Stimulated activated CD8-positive, alpha-beta memory T cell treated with anti-CD3 and anti-CD28 coated beads, Interleukin-12 subunit alpha, Interleukin-12 subunit beta, amount 100 ng/mL, for 24 hours (primary cell): Measurements from ENCODE around the gene CDKN2B.
"Not testable (repeated sequence)": the region's sequence is repeated elsewhere in the genome, so short reads cannot be mapped to it uniquely, and the experiment has no call there.

Experiments used
- DNase-seq: peaks from one replicate; pipeline ENCODE4 v3.0.0-alpha.2; 2020; ENCODE audit errors: extremely low read depth

Gene CDKN2B, protein sequence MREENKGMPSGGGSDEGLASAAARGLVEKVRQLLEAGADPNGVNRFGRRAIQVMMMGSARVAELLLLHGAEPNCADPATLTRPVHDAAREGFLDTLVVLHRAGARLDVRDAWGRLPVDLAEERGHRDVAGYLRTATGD

DNA sequence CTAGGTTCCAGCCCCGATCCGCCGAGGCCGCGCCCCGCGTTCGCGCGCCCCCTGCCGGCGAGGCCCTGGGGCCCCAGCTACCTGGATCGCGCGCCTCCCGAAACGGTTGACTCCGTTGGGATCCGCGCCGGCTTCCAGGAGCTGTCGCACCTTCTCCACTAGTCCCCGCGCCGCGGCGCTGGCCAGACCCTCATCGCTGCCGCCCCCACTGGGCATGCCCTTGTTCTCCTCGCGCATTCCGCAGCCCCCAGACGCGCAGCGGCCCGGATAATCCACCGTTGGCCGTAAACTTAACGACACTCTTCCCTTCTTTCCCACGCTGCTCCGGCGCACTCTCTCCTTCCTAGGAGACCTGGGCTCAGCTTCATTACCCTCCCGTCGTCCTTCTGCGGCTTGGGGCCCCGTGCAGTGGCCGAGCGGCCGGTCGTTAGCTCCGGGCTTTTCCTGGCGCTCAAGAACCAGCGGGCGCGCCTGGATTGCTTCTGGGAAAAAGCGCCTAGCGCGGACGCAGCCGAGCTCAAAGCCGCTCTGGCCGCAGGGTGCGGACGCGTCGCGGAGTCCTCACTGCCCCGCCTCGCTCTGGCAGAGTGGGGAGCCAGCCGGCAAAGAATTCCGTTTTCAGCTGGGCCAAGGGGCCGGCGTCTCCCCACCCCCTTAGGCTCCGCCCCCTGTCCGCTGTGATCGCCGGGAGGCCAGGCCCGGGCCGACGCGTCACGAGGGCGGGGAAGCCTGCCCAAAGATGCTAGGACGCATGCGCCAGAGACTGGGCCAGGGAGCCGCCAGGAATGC, at the start of gene CDKN2B:
Gene CDKN2B, minus strand, starts transcription at position 589 of the 789 bp plus-strand sequence. Its CDS starts 352 bp downstream, at position 237.
- no peak for DNase-seq

DNA sequence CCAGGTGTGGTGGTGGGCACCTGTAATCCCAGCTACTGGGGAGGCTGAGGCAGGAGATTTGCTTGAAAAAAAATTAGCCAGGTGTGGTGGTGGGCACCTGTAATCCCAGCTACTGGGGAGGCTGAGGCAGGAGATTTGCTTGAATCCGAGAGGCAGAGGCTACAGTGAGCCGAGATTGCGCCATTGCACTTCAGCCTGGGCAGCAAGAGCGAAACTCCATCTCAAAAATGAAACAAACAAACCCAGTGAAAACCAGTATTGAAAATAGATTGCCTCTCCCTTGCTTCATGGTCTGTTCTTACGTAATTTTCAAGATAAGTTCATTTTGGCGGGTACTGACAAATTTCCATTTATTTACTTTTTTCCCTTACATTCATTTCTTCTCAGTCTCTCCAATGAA, 48.9 kb upstream of the CDKN2B start:
- not testable (repeated sequence) for DNase-seq

DNA sequence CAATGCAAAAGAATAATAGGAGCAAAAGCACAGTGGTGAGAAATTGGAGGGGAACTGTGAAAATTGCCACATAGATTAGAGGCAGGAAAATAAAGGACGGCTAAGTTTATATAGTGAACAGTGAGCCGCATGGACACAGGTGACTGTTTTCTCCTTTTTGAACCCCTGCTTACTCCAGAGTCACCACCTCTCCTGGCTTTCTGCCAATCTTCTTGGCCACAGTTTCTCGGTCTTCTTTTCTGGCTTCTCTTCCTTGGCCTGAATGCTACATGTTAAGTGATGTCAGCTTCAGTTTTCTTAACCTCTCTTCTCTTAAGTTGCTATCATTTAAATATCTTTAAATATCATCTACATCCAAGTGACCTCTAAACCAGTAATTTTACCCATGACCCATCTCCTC, 47.3 kb upstream of the CDKN2B start:
- DNase-seq: no peak

DNA sequence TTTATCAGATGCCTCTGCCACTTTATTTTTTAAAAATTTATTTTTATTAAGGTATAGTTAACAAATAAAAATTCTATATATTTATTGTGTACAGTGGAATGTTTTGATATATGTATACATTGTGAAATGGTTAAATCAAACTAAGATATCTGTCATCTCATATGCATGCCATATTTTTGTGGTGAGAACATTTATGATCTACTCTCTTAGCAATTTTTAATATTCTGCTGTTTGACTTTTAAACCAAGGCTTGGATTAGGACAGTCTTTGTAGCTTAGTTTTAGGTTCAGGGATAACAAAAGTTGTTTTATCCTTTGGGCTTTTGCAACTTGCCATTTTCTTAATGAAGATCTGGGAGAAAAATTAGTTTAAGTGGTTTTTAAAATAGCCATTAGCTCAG, 46.0 kb upstream of the CDKN2B start:
- DNase-seq: no peak

DNA sequence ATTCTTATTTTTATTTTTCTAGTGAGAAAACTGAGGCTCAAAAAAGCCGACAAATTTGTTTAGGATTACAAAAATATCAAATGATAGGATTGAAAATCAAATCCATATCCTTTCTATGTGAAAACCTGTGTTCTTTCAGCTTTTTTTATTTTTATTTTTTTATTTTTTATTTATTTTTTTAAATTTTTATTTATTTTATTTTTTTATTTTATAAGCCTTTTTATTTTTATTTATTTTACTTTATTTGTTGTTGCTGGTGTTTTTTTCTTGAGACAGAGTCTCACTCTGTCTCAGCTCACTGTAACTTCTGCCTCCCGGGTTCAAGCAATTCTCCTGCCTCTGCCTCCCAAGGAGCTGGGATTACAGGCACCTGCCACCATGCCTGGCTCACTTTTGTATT, 45.4 kb upstream of the CDKN2B start:
- DNase-seq: no peak

DNA sequence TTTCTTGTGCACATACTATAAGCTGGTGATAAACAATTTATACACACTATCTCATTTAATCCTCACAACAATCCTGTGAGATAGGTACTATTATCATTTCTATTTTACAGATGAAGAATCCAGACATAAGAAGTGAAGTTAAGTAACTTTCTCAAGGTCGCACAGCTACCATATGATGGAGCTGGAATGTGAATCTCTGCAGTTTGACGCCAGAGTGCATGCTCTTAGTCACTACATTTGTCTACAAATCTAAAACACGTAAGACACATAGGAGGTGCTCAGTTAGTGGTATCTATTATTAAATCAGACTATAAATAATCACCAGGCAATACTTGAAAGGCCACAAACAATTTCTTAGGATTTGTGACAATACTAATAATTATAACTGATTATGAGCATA, 45.0 kb upstream of the CDKN2B start:
- no peak for DNase-seq

DNA sequence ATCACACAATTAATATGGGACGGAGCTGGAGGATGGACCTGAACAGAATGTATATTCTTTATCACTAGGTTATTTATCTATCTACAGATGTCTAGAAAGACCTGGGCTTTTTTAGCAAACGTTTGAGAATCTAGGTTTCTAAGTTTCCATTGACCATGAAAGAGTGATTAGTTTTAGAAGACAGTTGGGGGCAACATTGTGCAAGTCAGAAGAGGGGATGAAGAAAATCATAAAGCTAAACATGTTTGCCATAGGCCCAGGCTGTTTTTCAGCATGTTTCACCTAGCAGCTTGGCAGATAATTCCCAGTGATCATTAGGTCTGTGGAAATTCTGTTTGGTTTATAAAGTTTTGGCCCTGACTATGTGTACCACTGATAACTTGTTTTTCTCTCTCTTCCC, 44.1 kb upstream of the CDKN2B start:
- DNase-seq: no peak

DNA sequence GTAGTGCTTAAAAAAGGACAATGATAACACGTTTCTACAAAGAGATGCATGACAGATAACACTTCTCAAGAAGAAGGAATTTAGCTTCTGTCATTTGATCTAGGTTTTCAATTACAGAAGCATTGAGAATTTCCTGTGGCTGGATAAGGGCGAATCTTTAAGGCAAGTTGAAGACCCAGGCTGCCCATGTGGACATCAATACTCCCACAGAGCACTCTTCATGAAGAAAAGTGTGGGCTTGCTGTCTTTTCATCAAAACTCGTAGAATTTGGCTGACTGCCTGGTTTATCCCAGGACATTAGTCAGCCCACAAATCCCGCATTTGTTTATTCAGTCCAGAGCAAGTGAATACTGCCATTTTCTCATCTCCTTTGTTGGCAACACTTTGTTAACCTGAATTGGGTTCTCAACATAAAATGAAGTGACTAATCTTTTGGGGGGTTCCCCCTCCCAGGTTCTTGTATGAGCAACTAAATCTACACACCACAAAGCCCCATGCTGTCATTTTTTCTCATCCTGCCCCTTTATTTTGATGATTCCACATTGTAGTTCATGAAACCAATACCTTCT, 43.4 kb upstream of the CDKN2B start:
- peak; percentile 11 for DNase-seq

DNA sequence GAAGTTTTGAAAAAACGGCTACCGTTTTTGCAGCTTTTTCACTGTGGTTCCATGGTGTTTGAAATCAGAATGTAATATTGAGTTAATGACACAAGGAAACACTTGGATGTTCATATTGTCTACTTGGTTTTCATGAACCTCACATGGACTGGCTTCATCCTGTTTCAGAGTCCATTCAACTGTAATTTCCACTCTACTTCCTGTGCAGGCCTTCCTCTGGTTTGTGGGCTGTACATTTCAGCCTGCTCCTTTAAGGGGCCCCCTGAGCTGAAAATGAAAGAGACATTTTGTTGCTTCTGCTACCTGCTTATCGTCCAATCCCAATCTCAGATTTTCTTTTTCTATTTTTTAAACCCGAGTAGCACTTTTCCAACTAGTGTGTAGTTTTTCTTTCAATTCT, 41.8 kb upstream of the CDKN2B start:
- no peak for DNase-seq

DNA sequence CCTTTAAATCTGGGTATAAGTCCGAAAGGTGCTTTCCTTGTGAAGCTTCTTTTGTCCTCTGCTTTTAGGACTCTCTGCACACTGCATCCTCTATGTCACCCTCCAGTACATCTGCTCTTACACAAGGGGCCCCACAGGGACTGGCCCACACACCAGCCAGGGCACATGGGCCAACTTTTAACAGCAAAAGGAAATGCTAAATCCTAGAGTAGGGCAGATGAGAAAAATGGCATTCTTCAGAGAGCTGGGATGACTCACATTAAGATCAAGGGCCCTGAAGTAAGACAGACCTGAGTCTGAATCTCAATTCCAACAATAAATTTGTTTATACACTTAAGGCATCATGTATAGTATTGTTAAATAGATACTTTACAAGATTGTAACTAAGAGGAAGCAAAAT, 40.3 kb upstream of the CDKN2B start:
- DNase-seq: no peak

DNA sequence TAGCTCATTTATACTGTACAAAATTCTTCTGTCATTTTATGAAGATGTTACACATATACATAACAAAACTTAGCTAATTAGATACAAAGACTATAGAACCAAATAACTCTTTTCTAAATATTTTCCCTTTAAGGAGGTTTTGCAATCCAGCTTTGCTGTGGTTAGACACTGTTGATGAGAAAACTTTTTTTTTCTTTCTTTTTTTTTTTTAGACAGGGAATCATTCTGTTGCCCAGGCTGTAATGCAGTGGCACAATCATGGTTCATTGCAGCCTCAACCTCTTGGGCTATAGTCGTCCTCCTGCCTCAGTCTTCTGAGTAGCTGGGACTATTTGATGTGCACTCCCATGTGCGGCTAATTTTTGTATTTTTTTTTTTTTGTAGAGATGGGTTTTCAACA, 38.5 kb upstream of the CDKN2B start:
- no peak for DNase-seq

DNA sequence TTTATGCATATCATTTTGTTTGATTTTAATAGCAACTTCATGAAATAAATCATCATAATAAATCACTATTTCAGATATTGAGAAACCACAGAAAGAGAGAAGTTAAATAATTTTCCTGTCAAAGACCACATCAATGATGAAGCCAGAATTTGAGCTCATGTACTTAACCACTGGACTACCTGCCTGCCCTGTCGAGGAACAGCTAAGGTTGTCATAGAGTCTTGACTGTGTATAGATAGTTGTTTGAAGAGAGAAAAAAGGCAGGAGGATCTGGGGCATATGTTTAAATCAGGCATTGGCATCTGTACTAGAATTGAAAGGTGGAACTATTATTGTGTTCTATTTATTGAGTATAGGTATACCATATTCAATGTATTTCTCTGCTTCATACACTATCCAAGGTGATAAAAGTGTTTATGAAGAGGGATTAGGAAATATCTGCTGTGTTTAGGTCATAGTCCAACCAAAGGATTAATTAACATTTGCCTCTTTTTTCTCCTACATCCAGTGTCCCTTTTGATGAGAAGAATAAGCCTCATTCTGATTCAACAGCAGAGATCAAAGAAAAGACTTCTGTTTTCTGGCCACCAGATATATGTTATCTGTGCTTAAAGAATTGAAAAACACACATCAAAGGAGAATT, 37.3 kb upstream of the CDKN2B start:
- DNase-seq: no peak

DNA sequence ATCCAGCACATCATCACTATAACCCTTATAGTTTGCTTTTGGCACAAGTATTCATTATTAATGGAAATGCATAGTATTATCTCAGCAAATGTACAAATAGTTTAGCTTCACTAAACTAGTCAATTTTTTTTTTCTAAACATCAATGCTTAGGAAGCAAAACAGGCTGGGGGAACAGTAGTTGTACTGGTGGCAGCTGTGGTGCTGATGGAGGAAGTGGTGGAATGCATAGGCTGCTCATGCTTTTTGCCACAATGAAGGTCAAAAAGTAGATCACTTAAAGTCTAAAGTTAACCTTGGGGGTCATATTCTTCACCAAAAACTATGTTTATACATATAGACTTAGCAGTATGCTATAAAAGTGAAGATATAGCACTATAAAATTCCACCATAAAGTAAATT, 36.3 kb upstream of the CDKN2B start:
- DNase-seq: no peak

DNA sequence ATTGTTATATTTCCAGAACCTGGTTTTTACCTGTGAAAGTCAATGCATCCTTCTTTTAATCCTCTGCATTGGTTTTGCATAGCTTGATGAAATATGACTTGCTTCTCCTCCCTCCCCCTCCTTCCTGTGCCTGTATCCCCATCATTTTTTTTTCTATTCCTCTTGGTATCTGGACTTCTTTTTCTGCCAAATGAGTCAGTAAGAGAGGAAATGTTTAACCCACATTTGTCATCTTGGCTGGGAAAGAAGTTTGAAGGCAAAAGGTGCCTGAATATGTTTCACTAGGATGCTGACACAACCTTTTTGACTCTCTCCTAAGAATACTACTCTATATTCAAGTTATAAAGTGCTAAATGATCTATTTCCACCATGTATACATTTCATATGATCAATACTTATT, 35.5 kb upstream of the CDKN2B start:
- no peak for DNase-seq

DNA sequence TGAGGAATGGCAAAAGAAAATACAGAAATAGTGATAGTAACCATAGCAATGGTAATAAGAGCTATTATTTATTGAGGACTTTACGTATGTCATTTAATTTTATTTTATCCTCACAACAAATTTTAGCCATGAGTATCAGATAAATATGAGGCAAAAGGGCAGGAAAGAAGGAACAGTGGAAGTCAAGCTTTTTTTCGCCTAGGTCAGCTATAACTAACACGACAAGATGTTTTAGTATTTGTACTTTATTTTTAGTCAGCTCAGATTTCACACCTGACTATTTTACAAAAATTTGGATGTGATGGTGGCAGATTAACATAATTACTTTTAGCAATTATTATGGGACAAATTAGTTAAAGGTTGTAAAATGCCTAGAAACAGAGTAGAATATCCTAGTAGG, 34.8 kb upstream of the CDKN2B start:
- no peak for DNase-seq

DNA sequence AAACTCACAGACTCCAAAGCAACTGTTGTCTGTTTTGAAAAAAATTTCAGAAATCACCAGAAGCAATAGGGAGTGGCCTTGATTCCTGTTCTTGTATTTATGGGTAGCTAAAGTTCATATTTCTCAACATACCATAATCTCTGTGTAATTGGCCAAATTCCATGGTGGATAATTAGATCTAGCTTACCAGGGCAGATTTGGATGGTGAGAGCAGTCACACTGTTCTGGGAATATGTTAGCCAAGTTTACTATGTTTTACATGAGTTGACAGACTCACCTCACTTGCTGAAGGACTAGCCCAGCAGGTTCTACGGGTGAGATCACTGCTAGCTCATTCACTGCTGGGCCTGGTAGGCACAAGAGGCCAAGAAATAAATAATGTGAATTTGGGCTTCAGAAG, 32.7 kb upstream of the CDKN2B start:
- DNase-seq: no peak

DNA sequence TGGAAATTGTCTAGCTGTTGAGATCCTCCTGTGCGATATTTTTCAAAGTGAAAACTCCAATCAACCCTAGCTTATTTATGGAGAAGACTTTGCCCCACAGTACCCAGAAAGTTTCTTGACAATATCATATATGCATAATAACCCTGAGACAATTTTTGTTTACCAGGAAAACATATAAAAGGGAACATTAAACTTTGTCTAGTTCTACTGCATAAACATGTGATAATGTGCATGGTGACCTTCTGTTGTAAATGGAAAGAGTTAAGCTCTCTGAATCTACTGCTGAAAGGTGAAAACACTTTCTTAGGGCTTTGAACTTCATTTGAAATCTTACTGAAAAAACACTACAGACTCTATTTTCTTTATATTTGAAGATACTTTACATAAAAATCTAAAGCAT, 32.2 kb upstream of the CDKN2B start:
- DNase-seq: no peak

DNA sequence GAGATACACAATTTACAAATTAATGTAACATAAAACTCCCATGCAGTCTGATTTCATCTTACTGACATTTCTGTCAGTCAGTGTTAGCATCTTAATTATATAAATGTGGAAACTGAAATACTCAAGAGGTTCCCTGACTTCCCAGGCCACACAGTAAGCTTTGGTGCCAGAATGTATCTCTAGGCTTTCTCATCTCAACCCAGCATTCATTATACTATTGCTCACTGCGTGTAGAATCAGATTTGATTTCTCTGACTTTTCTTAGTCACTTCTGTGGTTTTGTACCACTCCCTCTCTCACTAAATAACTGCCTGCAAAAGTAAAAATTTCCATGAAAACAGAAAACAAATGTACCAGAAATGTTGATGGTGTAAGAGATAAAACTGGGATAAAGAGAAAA, 31.7 kb upstream of the CDKN2B start:
- no peak for DNase-seq

DNA sequence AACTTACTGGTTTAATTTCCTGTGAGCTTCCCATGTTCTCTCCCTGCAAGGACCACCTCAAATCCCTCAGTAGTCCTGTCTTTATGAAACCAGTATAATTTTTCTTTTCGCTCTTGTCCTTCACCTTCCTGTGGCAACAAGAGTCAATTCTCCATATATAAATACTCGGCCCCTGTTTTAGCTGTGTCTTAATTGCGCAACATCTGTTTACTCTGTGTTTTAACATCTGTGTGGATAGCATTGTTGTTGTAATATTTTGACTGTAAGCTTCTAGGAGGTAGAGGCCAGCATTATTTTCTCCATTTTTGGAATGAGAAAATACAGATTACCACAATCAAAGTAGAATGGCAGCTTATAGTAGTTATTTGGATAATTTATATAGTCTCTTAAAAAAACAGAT, 30.2 kb upstream of the CDKN2B start:
- no peak for DNase-seq

DNA sequence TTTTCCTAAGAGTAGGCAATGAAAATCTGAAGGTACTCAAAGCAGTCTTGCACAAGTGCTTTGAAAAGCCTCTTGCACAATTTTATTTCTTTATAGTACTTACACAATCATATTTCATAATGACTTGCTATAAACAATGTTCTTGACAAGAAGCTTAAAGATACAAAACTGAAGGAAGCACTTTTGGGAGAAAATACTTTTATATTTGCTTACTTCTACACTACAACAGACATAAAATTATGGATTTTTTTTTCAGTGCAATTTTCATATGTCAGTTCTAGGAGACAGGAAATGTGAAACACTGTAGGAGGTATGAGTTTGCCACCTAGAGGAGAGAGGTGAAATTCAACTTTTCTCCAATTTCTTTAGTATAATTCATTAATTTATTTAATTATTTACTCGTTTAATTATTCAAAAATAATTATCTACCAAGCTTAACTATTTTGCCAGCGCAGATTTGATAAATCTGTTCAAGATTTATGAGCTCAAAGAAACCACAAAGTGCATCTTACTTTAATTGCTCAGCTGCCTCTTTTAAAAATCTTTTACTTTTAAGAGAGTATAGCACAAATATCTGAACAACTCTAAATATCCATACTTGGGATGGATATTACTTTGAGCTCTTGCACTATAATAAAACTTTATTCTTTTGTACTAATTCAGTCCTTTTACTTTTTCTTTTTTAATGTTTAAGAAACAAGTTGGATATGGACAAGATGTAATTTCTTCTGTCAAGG, 29.0 kb upstream of the CDKN2B start:
- no peak for DNase-seq

DNA sequence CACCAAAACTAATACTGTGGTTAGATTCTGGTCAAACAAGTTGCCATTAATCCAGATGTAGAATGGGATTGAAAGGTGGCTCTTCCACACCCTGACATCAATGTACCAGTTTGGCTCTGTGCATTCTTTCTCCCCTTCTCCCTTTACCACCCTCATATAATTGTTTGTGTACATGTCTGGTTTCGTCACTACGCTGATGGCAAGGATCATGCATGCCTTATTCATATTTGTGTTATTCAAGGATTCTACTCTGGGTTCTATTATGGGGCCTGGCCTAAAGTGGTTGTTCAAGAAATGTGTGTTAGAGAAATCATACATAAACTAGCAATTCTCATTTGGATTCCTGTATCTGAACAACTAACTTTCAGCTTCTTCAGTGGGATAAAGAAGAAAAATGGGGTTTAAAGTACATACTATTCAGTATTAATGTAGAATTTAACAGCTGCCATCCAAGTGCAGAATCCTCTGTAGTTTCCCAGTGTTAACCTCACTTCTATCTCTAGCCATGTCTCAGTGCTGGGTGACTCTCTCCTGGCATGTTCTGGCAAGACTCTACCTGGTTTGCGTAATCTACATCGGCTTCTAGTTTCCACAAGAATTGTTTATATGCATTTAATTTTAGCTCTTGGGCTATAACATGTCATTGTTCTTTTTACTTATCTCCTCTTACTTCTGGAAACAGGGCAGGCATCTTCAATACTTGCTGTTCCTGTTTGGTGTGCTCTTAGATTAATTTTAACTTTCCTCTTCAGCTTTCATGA, 27.9 kb upstream of the CDKN2B start:
- no peak for DNase-seq

DNA sequence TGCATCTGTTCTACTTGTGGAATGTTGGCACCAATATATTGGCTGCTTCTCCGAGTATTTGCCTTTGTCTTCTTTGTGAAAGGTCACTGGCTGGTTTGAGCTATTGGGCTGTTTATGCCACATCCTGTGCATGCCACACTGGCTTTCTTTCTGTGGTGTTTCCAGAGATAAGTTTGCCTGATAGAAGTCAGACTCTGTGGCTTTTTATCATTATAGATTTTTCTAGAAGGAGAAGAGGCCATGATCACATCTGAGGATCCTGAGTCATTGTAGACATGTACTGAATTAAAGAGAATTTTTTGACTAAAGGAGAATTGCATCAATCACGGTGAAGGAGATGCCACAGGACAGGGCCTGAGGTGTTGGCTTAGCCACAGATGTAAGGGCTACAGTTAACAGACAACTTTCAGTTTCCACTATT, 26.5 kb upstream of the CDKN2B start:
- DNase-seq: no peak
